ENCODE results near the gene MYO5C.

The MYO5C gene

DNA sequence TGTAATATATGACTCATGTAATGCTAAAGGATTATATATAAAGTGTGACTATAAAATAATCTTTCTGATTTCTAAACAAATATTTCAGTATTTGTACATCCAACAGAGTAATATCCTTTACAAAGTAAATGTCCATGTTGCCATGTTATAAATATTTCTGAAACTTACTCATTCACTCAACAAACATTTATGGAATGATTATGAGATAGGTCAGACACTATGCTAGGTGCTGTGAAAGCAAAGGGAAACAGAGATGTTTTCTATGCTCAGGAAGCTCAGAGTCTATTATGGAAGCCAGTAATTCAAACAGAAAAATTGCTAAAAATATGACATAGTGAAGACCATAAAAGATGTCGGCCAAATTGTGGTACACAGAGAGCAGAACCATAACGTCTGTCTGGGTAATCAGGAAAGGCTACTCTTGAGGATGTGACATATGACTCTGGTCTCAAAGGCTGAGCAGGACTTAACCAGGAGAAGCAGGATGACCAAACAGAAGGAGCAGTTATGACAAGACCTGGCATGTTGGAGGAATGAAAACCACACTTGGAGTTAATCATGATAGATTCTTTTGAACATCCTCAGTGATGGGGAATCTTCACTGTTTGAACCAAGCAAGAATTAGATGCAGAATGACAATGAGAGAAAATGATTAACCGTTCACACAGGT is 39.0 kb upstream of the MYO5C start:
- Histone ChIP-seq H4K20me1 (no peaks in the 10 kb centered on the region), H3K9me3 (no peaks in the 10 kb centered on the region), H3K9ac (no peak overlapping the region), H3K4me2 (no peak overlapping the region), H3K4me1 (peaks cover 11% of the 10 kb centered on the region), H3K36me3 (peaks cover 9% of the 10 kb centered on the region), H3K4me3 (no peak overlapping the region), H3K27me3 (no peaks in the 10 kb centered on the region), H3K27ac (no peak overlapping the region)
- no peak for TF ChIP-seq Cebpa-rat (IDR thresholded peaks at IDR 0.05)

DNA sequence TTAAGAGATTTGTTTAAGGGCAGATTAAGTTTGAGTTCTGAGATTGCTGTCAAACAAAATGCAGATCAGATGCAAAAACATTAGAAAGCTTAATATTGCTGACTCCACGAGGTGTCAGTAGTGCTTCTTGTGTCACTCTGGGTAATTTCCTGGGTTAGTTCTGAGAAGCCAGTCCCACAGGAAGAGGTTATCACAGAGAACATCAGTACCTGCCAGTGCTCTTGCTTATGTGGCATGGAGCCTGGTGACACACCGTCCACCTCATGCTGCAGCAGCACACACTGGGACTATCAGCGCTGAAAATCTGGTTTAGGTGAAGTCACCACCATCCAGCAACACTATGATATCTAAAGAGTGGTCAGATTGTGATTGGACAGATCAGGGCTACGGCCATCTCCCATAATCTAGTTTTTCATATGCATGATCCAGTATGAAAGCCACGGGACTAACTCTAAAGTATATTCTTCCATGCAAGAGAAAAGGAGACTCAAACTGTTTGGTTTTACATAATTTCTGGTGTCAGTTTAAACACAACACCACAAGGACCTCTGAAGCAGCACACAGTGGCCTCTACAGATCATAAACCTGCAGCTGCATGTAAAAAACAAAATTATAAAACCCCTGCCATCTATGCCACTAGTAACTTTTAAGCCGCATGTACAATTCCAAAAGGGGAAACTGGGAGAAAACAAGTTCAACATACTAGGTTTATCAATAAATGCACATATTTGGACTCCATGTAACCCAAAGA is 36.1 kb upstream of the MYO5C start:
- H3K4me2 ChIP-seq, result peak overlapping the region; percentile 43
- no peak overlapping the region for H3K27ac ChIP-seq
- no peak for TF ChIP-seq Cebpa-rat (IDR thresholded peaks at IDR 0.05)

DNA sequence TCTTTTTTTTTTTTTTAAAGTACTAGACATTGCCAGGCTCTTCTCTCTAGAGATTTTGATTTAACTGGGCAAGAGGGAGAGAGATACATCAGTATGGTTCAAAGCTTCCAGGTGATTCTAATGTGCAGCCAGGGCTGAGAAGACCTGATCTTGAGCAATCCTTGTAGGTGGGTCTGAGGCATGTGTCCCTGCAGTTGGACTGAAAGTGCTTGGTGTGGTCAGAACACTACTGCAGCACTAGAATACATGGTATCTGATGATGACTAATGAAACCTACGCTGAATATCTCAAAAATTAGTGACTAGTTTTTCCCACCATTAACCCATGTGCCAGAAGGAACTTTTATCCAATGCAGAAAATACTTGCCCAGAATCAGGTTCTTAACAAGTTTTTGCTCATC is 34.4 kb upstream of the MYO5C start:
- H3K27me3 ChIP-seq, result no peaks in the 10 kb centered on the region
- H3K4me3 ChIP-seq, result no peak overlapping the region
- TF ChIP-seq Cebpa-rat (IDR thresholded peaks at IDR 0.05), result no peak

More for the DNA sequence above, 36.1 kb upstream of the MYO5C start:
- Histone ChIP-seq H3K36me3 (peaks cover 28% of the 10 kb centered on the region), H3K9me3 (no peaks in the 10 kb centered on the region), H4K20me1 (no peaks in the 10 kb centered on the region), H3K9ac (no peak overlapping the region), H3K4me1 (peaks cover 11% of the 10 kb centered on the region), H3K27me3 (no peaks in the 10 kb centered on the region), H3K4me3 (no peak overlapping the region)

GRCh38 chr15:52329150-52329549 is 33.5 kb upstream of the MYO5C start:
- no peak for TF ChIP-seq Cebpa-rat (IDR thresholded peaks at IDR 0.05)

More for the DNA sequence above, 34.4 kb upstream of the MYO5C start:
- H3K9me3 ChIP-seq, result no peaks in the 10 kb centered on the region
- H3K36me3 ChIP-seq, result peaks cover 33% of the 10 kb centered on the region
- no peak overlapping the region for H3K27ac ChIP-seq
- H3K4me2 ChIP-seq, result no peak overlapping the region
- peaks cover 11% of the 10 kb centered on the region for H3K4me1 ChIP-seq
- no peaks in the 10 kb centered on the region for H4K20me1 ChIP-seq
- no peak overlapping the region for H3K9ac ChIP-seq

DNA sequence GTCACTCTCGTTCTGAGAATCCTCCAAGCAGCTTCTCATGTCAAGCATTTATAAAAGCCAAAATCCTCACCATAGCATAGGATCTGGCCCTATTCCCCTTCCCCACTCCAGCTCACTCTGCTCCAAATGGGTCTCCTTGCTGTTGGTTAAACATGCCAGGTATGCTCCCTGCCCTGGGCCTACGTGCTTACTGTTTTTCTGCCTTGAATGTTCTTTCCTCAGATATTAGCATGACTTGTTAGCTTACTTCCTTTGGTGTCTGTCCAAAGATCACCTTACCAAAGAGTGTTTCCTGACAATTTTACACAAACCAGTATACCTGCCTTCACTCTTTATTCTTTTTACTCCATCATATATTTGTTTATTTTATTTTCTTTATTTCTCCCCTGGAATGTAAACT is 33.1 kb upstream of the MYO5C start:
- Histone ChIP-seq H3K36me3 (peaks cover 41% of the 10 kb centered on the region), H3K9ac (no peak overlapping the region), H3K4me1 (peaks cover 11% of the 10 kb centered on the region), H3K4me2 (no peak overlapping the region), H3K27ac (no peak overlapping the region), H3K27me3 (no peaks in the 10 kb centered on the region), H3K9me3 (no peaks in the 10 kb centered on the region), H4K20me1 (no peaks in the 10 kb centered on the region), H3K4me3 (no peak overlapping the region)
- TF ChIP-seq Cebpa-rat (IDR thresholded peaks at IDR 0.05), result no peak

More at GRCh38 chr15:52329150-52329549, 33.5 kb upstream of the MYO5C start:
- Histone ChIP-seq H3K9me3 (no peaks in the 10 kb centered on the region), H3K4me2 (no peak overlapping the region), H3K27me3 (no peaks in the 10 kb centered on the region), H3K36me3 (peaks cover 36% of the 10 kb centered on the region), H3K27ac (no peak overlapping the region), H3K4me1 (peaks cover 11% of the 10 kb centered on the region), H3K9ac (no peak overlapping the region), H4K20me1 (no peaks in the 10 kb centered on the region), H3K4me3 (no peak overlapping the region)

GRCh38 chr15:52326756-52327155 is 31.2 kb upstream of the MYO5C start:
- no peak overlapping the region for H3K4me2 ChIP-seq
- H3K27ac ChIP-seq, result no peak overlapping the region
- no peaks in the 10 kb centered on the region for H3K27me3 ChIP-seq
- no peak overlapping the region for H3K9ac ChIP-seq
- no peaks in the 10 kb centered on the region for H3K9me3 ChIP-seq
- H3K4me1 ChIP-seq, result peaks cover 7% of the 10 kb centered on the region
- no peak overlapping the region for H3K4me3 ChIP-seq
- no peaks in the 10 kb centered on the region for H4K20me1 ChIP-seq
- no peak for TF ChIP-seq Cebpa-rat (IDR thresholded peaks at IDR 0.05)
- peaks cover 55% of the 10 kb centered on the region for H3K36me3 ChIP-seq

- H3K4me3 ChIP-seq, result no peak overlapping the region
- no peak for TF ChIP-seq Cebpa-rat (IDR thresholded peaks at IDR 0.05)
Measured at GRCh38 chr15:52324109-52324508, 28.5 kb upstream of the MYO5C start.

GRCh38 chr15:52318729-52319500 is 23.3 kb upstream of the MYO5C start:
- TF ChIP-seq Cebpa-rat (IDR thresholded peaks at IDR 0.05), result no peak

More at GRCh38 chr15:52324109-52324508, 28.5 kb upstream of the MYO5C start:
- Histone ChIP-seq H3K9me3 (no peaks in the 10 kb centered on the region), H3K27me3 (no peaks in the 10 kb centered on the region), H3K9ac (no peak overlapping the region), H3K36me3 (peaks cover 71% of the 10 kb centered on the region), H3K4me2 (no peak overlapping the region), H4K20me1 (no peaks in the 10 kb centered on the region), H3K4me1 (no peaks in the 10 kb centered on the region), H3K27ac (no peak overlapping the region)

GRCh38 chr15:52317688-52318087 is 22.1 kb upstream of the MYO5C start:
- no peaks in the 10 kb centered on the region for H3K4me1 ChIP-seq
- no peak overlapping the region for H3K4me2 ChIP-seq
- no peak for TF ChIP-seq Cebpa-rat (IDR thresholded peaks at IDR 0.05)
- no peak overlapping the region for H3K4me3 ChIP-seq
- peaks cover 72% of the 10 kb centered on the region for H3K36me3 ChIP-seq
- H3K9me3 ChIP-seq, result no peaks in the 10 kb centered on the region
- no peak overlapping the region for H3K9ac ChIP-seq
- no peaks in the 10 kb centered on the region for H4K20me1 ChIP-seq
- no peaks in the 10 kb centered on the region for H3K27me3 ChIP-seq
- H3K27ac ChIP-seq, result no peak overlapping the region

More at GRCh38 chr15:52318729-52319500, 23.3 kb upstream of the MYO5C start:
- H3K27me3 ChIP-seq, result no peaks in the 10 kb centered on the region
- H3K4me1 ChIP-seq, result no peaks in the 10 kb centered on the region
- no peak overlapping the region for H3K4me2 ChIP-seq
- no peaks in the 10 kb centered on the region for H3K9me3 ChIP-seq
- no peaks in the 10 kb centered on the region for H4K20me1 ChIP-seq
- H3K27ac ChIP-seq, result no peak overlapping the region
- H3K4me3 ChIP-seq, result no peak overlapping the region
- no peak overlapping the region for H3K9ac ChIP-seq
- peaks cover 71% of the 10 kb centered on the region for H3K36me3 ChIP-seq

- Histone ChIP-seq H3K27me3 (no peaks in the 10 kb centered on the region), H3K9ac (no peak overlapping the region), H3K9me3 (no peaks in the 10 kb centered on the region), H3K4me2 (no peak overlapping the region), H3K27ac (no peak overlapping the region), H3K4me3 (no peak overlapping the region), H3K4me1 (no peaks in the 10 kb centered on the region), H4K20me1 (no peaks in the 10 kb centered on the region), H3K36me3 (peaks cover 69% of the 10 kb centered on the region)
- no peak for TF ChIP-seq Cebpa-rat (IDR thresholded peaks at IDR 0.05)
Measured at GRCh38 chr15:52317022-52317421, 21.4 kb upstream of the MYO5C start.

All from BLaER1 (cell line).